KOPT-K1 (cell line): ENCODE data around the gene NFIA.

Experiments
- H3K27ac ChIP-seq: fragments of 200-600 bp; sonication (generic); 2 replicates; pipeline ENCODE4 v1.5.1; 2016; ENCODE audit warnings: antibody characterized with exemption, mild to moderate bottlenecking, low read depth, low read length; ENCODE audit not compliant: poor library complexity, severe bottlenecking
- H3K36me3 ChIP-seq: fragments of 200-600 bp; sonication (generic); 2 replicates; pipeline ENCODE4 v1.5.1; 2017; ENCODE audit warnings: antibody characterized with exemption, mild to moderate bottlenecking, low read length, moderate library complexity; ENCODE audit not compliant: insufficient read depth
- H3K9me3 ChIP-seq: fragments of 200-600 bp; sonication (generic); 2 replicates; pipeline ENCODE4 v1.5.1; 2017; ENCODE audit warnings: antibody characterized with exemption, low read length, mild to moderate bottlenecking; ENCODE audit not compliant: insufficient read depth, poor library complexity, severe bottlenecking

Gene NFIA

DNA sequence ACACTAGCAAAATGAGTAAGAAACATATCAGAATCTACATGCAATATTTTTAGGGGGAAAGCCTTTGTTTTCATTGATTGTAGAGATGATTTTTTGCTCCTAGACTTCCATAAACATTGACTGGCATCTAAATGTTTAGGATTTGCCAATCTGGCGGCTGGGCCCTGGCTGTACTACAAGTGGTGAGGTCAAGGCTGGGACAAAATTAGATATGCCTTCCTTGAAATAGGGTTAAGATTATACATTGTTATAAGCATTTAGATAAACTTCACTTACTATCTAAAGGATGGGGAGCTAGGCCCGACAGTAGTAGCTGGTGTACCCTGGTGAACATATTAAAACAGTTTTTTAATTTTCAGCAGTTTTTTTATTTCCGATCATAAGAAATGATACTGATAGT, 5.2 kb downstream of the NFIA start:
- Histone ChIP-seq H3K27ac (no peak overlapping the region), H3K9me3 (no peaks in the 10 kb centered on the region), H3K36me3 (no peaks in the 10 kb centered on the region)

DNA sequence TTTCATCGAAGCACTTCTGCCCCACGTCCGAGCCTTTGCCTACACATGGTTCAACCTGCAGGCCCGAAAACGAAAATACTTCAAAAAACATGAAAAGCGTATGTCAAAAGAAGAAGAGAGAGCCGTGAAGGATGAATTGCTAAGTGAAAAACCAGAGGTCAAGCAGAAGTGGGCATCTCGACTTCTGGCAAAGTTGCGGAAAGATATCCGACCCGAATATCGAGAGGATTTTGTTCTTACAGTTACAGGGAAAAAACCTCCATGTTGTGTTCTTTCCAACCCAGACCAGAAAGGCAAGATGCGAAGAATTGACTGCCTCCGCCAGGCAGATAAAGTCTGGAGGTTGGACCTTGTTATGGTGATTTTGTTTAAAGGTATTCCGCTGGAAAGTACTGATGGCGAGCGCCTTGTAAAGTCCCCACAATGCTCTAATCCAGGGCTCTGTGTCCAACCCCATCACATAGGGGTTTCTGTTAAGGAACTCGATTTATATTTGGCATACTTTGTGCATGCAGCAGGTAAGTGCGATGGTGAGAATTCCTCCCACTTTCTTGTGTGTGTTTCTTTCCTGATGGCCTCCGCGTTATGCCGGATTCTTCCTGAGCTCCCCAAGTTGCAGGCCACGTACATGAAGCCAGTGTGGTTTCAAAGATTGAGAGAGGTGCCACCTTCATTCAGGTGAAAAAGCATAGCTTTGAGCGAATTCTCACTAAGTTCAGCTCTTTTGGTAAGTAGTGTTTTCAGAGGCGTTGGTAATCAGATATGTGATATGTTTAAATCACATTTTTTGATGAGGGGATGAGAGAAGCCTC, 6.0 kb downstream of the NFIA start:
- no peaks in the 10 kb centered on the region for H3K36me3 ChIP-seq
- no peak overlapping the region for H3K27ac ChIP-seq
- no peaks in the 10 kb centered on the region for H3K9me3 ChIP-seq

DNA sequence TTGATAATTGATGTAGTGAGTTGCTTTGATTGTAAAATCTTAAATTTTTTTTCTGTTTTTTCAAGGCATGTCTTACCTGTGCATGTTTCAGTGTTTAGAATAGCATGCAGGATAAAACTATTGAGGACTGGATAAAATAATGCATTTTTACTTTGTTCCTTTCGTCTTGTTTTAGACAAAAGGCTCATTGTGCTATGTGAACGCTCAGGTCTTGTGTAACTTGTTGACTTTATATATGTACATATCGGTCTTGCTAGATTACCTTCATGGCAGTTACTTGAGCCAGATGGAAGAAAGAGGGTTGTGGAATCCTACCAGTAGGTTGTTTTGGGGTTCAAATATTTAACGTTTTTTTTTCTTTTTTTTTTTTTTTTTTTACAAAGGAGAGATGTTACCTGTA, 7.0 kb downstream of the NFIA start:
- Histone ChIP-seq H3K27ac (no peak overlapping the region), H3K36me3 (no peaks in the 10 kb centered on the region), H3K9me3 (no peaks in the 10 kb centered on the region)

DNA sequence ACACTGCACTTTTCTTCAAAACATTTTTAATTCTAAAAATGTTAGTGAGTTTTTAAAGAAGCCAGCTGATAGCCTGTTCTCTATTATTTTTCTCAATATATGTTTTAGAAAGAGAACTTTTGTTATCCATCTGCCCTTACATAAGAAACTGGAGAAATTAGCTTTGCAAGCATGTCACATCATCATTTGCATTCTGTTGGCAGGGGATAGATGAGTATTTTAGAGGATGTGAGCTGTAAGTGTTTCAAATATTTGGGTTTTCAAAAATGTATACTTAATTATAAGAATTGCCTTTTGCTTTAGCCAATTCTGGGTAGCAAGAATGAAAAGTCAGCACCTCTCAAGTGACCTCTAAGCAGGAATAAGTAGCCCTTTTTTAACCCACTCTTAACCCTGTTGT, 7.4 kb downstream of the NFIA start:
- Histone ChIP-seq H3K27ac (no peak overlapping the region), H3K9me3 (no peaks in the 10 kb centered on the region), H3K36me3 (no peaks in the 10 kb centered on the region)

DNA sequence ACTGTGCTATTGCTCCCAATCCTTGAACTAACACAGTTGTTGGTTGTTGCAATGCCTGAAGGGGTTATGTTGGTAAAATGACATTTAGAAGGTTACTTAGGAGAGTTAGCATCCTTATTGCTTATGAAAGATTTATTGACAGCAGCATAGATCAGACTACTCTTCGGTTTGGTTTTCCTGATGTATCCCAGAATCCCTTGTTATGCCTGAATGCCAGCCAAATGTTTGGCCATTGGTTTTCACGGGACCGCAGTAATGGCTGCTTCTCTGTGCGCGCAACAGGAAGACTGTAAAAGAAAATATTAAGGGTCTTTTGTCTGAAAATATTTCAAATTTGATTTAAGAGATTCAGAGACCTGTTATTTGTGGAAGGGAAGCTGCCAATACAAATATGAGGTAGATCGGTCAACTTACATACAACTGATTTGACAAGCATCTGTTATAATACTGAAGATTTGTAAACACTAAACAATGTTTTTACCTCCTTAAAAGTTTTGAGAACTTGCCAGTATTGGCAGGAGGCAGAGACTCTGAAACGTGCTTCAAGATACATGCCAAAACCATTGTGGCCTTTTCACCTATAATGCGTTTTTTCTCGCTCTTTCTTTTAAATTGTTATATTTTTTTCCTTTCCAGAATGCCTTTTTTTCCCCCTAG, 8.3 kb downstream of the NFIA start:
- no peaks in the 10 kb centered on the region for H3K9me3 ChIP-seq
- no peak overlapping the region for H3K27ac ChIP-seq
- H3K36me3 ChIP-seq = no peaks in the 10 kb centered on the region

DNA sequence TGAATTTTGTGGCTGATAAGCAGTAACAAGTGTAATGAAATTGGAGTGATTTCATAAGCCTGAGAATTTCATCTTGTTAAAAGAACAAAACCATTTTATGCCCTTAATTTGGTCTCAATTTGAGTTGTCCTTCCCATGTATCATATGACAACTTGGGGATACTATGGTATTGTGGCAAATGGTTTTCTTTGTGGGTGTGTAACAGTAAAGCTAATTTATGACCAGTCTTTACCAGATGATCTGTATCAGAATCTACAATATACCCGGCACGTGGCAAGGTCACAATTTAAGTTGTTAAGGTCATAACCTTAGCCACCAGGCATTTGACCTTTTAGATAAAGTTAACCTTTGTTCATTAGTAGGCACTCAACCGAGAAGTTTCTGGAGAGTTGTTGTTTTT, 9.1 kb downstream of the NFIA start:
- no peak overlapping the region for H3K27ac ChIP-seq

DNA sequence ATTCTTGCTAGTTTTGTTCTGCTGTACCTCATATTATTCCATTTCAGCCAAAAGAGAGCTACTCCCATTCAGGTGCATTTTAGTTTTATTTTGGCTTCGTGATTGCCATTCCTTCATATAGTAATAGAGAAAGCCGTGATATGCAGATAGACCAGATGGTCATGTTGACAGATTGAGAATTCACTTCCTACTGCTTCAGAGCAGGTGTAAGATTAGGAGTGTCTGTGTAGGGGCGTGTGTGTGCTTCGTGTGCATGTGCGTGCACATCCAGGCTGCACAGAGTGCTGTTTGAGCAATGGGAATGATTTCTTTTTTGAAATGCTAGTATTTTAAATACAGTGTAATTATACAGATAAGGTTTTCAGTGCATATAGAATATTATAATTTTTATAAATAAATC, 10.3 kb downstream of the NFIA start:
- H3K9me3 ChIP-seq = no peaks in the 10 kb centered on the region
- H3K36me3 ChIP-seq = no peaks in the 10 kb centered on the region
- H3K27ac ChIP-seq = no peak overlapping the region

More for the DNA sequence above, 9.1 kb downstream of the NFIA start:
- Histone ChIP-seq H3K36me3 (no peaks in the 10 kb centered on the region), H3K9me3 (no peaks in the 10 kb centered on the region)

DNA sequence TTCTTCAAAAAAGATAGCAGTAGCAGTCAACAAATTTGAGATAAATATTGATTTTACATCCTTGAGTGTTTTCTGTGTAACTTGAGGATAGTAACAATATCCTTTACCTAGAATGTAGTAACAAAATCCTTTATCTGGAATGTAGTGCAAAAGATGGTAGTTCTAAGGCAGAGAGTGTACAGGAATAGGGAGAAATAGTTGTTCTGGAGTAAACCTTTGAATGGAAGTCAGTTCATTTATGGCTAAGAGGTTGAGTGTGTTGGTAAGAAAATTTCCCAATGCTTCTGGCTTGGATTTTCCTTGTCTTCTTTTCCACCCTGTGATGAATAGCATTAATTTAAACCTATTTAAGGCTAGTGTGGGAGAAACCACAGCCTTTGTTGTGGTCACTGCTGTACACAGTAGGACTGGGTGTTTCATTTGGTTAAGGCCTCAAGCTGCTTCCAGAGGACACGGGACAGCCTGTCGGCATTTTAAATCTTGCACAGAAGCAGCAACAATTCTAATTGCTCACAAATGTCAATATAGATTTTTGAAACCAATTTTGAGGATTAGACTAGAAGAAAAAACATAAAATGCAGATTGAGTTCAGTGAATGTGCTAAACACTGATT, 11.3 kb downstream of the NFIA start:
- H3K27ac ChIP-seq = no peak overlapping the region
- no peaks in the 10 kb centered on the region for H3K36me3 ChIP-seq
- H3K9me3 ChIP-seq = no peaks in the 10 kb centered on the region

DNA sequence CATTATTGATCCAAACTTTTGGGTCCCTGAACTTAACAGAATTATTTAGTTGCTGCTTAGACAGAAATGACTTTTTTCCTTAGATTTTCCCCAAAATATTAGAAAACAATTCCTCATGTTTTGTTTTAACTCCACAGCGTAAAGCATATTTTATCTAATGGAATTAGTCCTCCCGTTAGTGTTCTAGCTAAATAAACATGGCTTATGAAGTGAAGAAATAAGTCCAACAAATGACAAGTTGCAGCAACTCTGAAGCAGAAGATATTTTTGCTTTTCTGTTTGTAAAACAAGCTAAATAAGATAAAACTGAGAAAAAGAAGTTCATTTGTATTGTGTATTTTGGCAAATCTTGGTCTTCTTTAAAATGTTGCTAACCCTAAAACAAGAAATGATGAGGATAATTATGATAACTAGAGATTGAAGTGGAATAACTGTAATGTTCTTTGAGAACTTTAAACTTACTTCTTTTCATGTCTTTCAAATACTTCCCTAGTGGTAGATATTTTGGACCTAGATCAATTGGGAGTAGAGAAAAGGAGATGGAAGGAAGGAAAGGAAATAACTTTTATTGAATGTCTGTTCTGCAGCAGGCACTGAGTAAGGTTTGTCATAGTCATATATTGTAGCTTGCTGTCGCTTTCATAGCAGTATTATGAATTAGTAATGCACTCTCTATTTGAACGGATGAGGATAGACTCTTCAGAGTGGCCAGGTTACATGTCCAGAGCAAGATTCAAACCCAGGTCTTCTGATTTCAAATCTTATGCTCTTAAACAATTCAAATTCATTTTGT, 12.5 kb downstream of the NFIA start:
- no peaks in the 10 kb centered on the region for H3K9me3 ChIP-seq
- no peaks in the 10 kb centered on the region for H3K36me3 ChIP-seq
- H3K27ac ChIP-seq = no peak overlapping the region

DNA sequence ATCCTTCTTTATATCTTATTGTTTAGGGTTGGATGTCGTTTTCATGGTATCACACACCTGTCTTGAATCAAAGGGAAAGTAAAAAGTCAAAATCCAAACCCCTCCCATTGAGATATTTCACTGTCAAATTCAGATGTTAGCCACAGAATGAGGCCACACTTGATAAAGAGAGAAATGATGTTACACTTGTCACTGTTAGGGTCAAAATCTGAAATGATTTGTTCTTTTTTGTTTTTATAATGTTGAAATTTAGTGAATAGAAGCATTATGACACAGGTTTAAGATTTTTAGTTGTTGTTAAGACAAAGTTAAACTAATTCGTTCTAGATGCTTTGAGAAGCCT, 13.1 kb downstream of the NFIA start:
- Histone ChIP-seq H3K36me3 (no peaks in the 10 kb centered on the region), H3K27ac (no peak overlapping the region), H3K9me3 (no peaks in the 10 kb centered on the region)

DNA sequence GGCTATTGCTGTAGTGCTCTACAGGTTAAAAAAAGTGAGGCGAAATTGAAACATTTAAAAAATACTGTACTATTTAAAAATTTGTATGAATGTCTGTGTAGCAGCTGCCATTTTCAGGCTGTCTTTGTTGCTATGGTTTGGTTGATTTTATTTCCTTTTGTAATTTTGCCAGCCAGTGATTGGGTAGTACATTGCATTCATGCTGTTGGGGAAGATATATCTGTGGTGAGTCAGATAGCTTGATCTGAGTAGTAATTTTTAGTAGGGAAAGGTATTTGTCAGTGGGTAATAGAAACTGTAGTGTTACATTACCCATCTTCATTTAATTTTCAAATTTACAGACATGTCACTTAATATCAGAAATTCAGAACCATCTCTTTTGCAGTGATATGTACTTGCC, 15.0 kb downstream of the NFIA start:
- Histone ChIP-seq H3K27ac (no peak overlapping the region), H3K36me3 (no peaks in the 10 kb centered on the region), H3K9me3 (no peaks in the 10 kb centered on the region)

DNA sequence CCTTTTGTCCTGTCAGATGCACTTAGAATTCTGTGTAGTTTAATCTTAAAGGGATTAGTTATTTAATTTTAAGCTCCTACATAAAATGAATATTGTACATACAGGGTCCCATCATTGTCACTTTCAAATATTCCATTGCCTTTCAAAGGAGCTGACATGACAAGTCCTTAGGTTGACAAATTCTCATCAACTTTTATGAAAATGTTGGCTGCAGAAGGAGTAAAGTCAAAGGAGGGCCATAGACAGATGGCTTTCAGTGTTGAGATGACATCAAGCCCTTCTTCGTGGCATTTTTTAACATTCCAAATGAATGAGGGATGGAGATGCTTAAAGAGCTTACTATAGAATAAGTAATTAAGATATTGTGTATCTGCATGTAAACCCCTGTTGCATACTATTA, 15.4 kb downstream of the NFIA start:
- Histone ChIP-seq H3K27ac (no peak overlapping the region), H3K36me3 (no peaks in the 10 kb centered on the region), H3K9me3 (no peaks in the 10 kb centered on the region)

DNA sequence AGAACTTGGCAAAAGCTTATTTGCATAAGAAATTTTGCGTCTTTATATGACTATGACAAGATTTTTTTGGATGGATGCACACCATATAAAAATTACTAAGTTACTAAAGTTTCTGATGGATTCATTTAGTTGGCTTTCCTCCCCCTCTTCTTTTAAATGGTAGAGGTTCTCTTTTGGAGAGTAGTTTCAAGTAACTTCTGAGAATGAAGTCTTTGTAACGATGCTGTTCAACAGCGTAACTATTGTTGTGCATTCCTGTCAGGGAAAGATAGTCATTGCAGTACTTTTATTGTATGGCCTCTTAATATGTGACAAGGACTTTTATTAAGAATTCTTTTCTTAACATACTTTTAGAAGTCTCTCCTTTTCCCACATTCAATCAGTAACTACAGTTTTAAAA, 16.0 kb downstream of the NFIA start:
- Histone ChIP-seq H3K9me3 (no peaks in the 10 kb centered on the region), H3K36me3 (no peaks in the 10 kb centered on the region), H3K27ac (no peak overlapping the region)

DNA sequence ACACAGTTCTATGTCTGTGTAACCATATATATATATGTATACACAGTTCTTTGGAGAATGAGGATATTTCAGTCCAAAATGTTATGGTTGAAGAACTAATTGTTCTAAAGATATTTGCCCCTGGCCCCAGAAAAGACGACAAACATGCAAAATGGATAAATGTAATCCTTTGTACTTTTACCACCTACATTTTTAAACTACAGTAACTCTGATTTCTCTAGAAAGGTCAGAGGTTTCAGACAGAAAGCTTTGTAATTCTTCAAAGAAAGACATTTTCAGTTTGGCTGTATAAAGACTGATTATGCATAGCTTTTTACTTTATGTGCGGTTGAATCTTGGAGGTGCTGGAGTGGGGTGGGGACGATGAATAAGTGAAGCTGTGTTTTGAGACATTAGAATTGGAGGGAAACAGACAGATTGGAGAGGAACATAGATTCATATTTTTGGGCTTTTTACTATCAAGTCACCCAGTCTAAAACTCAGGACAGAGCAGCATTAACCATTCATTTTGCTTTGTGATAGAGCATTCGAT, 16.6 kb downstream of the NFIA start:
- Histone ChIP-seq H3K9me3 (no peaks in the 10 kb centered on the region), H3K27ac (no peak overlapping the region), H3K36me3 (no peaks in the 10 kb centered on the region)

DNA sequence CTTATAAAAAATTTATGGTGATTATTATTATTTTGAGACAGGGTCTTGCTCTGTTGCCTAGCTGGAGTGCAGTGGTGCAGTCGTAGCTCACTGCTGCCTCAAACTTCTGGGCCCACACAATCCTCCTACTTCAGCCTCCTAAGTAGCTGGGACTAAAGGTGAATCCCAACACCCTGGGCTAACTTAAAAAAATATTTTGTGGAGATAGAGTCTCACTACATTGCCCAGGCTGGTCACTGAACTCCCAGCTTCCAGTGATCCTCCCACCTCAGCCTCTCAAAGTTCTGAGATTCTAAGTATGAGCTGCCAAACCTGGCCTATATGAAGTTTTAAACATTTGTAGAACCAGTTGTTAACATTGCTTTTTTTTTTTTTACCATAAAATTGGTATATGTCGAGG, 18.2 kb downstream of the NFIA start:
- Histone ChIP-seq H3K27ac (no peak overlapping the region), H3K9me3 (no peaks in the 10 kb centered on the region), H3K36me3 (no peaks in the 10 kb centered on the region)
